Measurements from ENCODE around the gene POLR2H.

GRCh38 chr3:184417619-184418327 is 56.3 kb downstream of the POLR2H start:
- TF ChIP-seq POLR2AphosphoS5 (IDR thresholded peaks at IDR 0.05) = no peak
- TF ChIP-seq CTCF (IDR thresholded peaks at IDR 0.05) = peak; percentile 89 to 92
- TF ChIP-seq EP300 (IDR thresholded peaks at IDR 0.05) = no peak
- TF ChIP-seq POLR2A (IDR thresholded peaks at IDR 0.05) = no peak
